Activated naive CD8-positive, alpha-beta T cell treated with anti-CD3 and anti-CD28 coated beads, Interleukin-2, amount 50 U/mL, for 24 hours (primary cell): ENCODE data around the gene TAOK1.

ENCODE experiments used
- ATAC-seq: fragments of 150-1000 bp; cut with Tn5 transposase; one replicate; pipeline ENCODE4 v1.10.0; 2021
- DNase-seq: peaks from one replicate; pipeline ENCODE4 v3.0.0; 2021
- H3K27ac Mint-ChIP-seq: one replicate; pipeline ENCODE4 v1.8.0; 2021; ENCODE audit warnings: mild to moderate bottlenecking, mixed read lengths
- H3K27me3 Mint-ChIP-seq: one replicate; pipeline ENCODE4 v1.8.0; 2021; ENCODE audit warnings: mixed read lengths
- H3K36me3 Mint-ChIP-seq: one replicate; pipeline ENCODE4 v1.8.0; 2021; ENCODE audit warnings: low read depth, mixed read lengths
- H3K4me1 Mint-ChIP-seq: one replicate; pipeline ENCODE4 v1.8.0; 2021; ENCODE audit warnings: mixed read lengths
- H3K4me3 Mint-ChIP-seq: one replicate; pipeline ENCODE4 v1.8.0; 2021; ENCODE audit warnings: mild to moderate bottlenecking, moderate library complexity, mixed read lengths
- H3K9me3 Mint-ChIP-seq: one replicate; pipeline ENCODE4 v1.8.0; 2021; ENCODE audit warnings: mixed read lengths

The TAOK1 gene

GRCh38 chr17:29394761-29395160 lies 4.6 kb downstream of the TAOK1 start:
- Mint-ChIP-seq H3K4me3 (no peak overlapping the region), H3K9me3 (no peaks in the 10 kb centered on the region), H3K36me3 (peaks cover 4% of the 10 kb centered on the region), H3K27me3 (no peaks in the 10 kb centered on the region), H3K27ac (no peak overlapping the region), H3K4me1 (peaks cover 36% of the 10 kb centered on the region)
- DNase-seq (no peak), ATAC-seq (no peak)

GRCh38 chr17:29396066-29396465 lies 5.9 kb downstream of the TAOK1 start:
- ATAC-seq = no peak
- no peak for DNase-seq
- Mint-ChIP-seq H3K4me1 (peaks cover 34% of the 10 kb centered on the region), H3K4me3 (no peak overlapping the region), H3K36me3 (peaks cover 10% of the 10 kb centered on the region), H3K27ac (no peak overlapping the region), H3K9me3 (no peaks in the 10 kb centered on the region), H3K27me3 (no peaks in the 10 kb centered on the region)

- Mint-ChIP-seq H3K27me3 (no peaks in the 10 kb centered on the region), H3K4me3 (no peak overlapping the region), H3K9me3 (no peaks in the 10 kb centered on the region), H3K36me3 (peaks cover 24% of the 10 kb centered on the region), H3K27ac (no peak overlapping the region), H3K4me1 (peaks cover 15% of the 10 kb centered on the region)
- no peak for ATAC-seq
- DNase-seq = no peak
Measured at GRCh38 chr17:29399634-29400033, 9.5 kb downstream of the TAOK1 start.

GRCh38 chr17:29400818-29401217 lies 10.7 kb downstream of the TAOK1 start:
- no peak for DNase-seq
- H3K27ac Mint-ChIP-seq = no peak overlapping the region

GRCh38 chr17:29401258-29401657 lies 11.1 kb downstream of the TAOK1 start:
- Mint-ChIP-seq H3K36me3 (peaks cover 24% of the 10 kb centered on the region), H3K9me3 (no peaks in the 10 kb centered on the region)

More at GRCh38 chr17:29400818-29401217, 10.7 kb downstream of the TAOK1 start:
- Mint-ChIP-seq H3K36me3 (peaks cover 24% of the 10 kb centered on the region), H3K4me1 (peaks cover 11% of the 10 kb centered on the region), H3K27me3 (no peaks in the 10 kb centered on the region), H3K9me3 (no peaks in the 10 kb centered on the region), H3K4me3 (no peak overlapping the region)
- ATAC-seq = no peak

GRCh38 chr17:29407856-29408255 lies 17.7 kb downstream of the TAOK1 start:
- ATAC-seq (no peak), DNase-seq (no peak)
- peaks cover 9% of the 10 kb centered on the region for H3K36me3 Mint-ChIP-seq
- H3K4me3 Mint-ChIP-seq = no peak overlapping the region
- no peaks in the 10 kb centered on the region for H3K27me3 Mint-ChIP-seq
- no peak overlapping the region for H3K27ac Mint-ChIP-seq
- H3K4me1 Mint-ChIP-seq = peaks cover 15% of the 10 kb centered on the region
- H3K9me3 Mint-ChIP-seq = no peaks in the 10 kb centered on the region

More at GRCh38 chr17:29401258-29401657, 11.1 kb downstream of the TAOK1 start:
- H3K27ac Mint-ChIP-seq = no peak overlapping the region
- peaks cover 11% of the 10 kb centered on the region for H3K4me1 Mint-ChIP-seq
- no peak for DNase-seq
- no peaks in the 10 kb centered on the region for H3K27me3 Mint-ChIP-seq
- H3K4me3 Mint-ChIP-seq = no peak overlapping the region
- ATAC-seq = no peak

GRCh38 chr17:29409963-29410362 lies 19.8 kb downstream of the TAOK1 start:
- no peak for ATAC-seq
- Mint-ChIP-seq H3K9me3 (no peaks in the 10 kb centered on the region), H3K4me1 (peaks cover 20% of the 10 kb centered on the region), H3K4me3 (no peak overlapping the region), H3K27ac (no peak overlapping the region), H3K27me3 (no peaks in the 10 kb centered on the region), H3K36me3 (peaks cover 4% of the 10 kb centered on the region)
- no peak for DNase-seq

GRCh38 chr17:29412780-29413565 lies 22.8 kb downstream of the TAOK1 start:
- Mint-ChIP-seq H3K9me3 (no peaks in the 10 kb centered on the region), H3K4me1 (peaks cover 20% of the 10 kb centered on the region), H3K27ac (peak overlapping the region; percentile 18), H3K36me3 (peaks cover 6% of the 10 kb centered on the region), H3K27me3 (no peaks in the 10 kb centered on the region), H3K4me3 (no peak overlapping the region)
- ATAC-seq (peak; percentile 86), DNase-seq (no peak)

- H3K9me3 Mint-ChIP-seq = no peaks in the 10 kb centered on the region
- no peak overlapping the region for H3K27ac Mint-ChIP-seq
- H3K27me3 Mint-ChIP-seq = no peaks in the 10 kb centered on the region
- DNase-seq (no peak), ATAC-seq (no peak)
- peaks cover 2% of the 10 kb centered on the region for H3K4me1 Mint-ChIP-seq
- no peak overlapping the region for H3K4me3 Mint-ChIP-seq
- H3K36me3 Mint-ChIP-seq = peaks cover 11% of the 10 kb centered on the region
Measured at GRCh38 chr17:29420128-29420527, 30.0 kb downstream of the TAOK1 start.

- Mint-ChIP-seq H3K27ac (no peak overlapping the region), H3K27me3 (no peaks in the 10 kb centered on the region), H3K4me1 (peaks cover 24% of the 10 kb centered on the region), H3K9me3 (no peaks in the 10 kb centered on the region), H3K36me3 (peaks cover 14% of the 10 kb centered on the region), H3K4me3 (no peak overlapping the region)
- ATAC-seq = no peak
- no peak for DNase-seq
Measured at GRCh38 chr17:29430275-29430674, 40.1 kb downstream of the TAOK1 start.

- Mint-ChIP-seq H3K9me3 (no peaks in the 10 kb centered on the region), H3K36me3 (no peaks in the 10 kb centered on the region), H3K27me3 (no peaks in the 10 kb centered on the region), H3K4me3 (no peak overlapping the region), H3K4me1 (peaks cover 12% of the 10 kb centered on the region), H3K27ac (no peak overlapping the region)
- ATAC-seq = no peak
- no peak for DNase-seq
Measured at GRCh38 chr17:29433541-29433940, 43.4 kb downstream of the TAOK1 start.

GRCh38 chr17:29434550-29434949 lies 44.4 kb downstream of the TAOK1 start:
- Mint-ChIP-seq H3K4me3 (no peak overlapping the region), H3K4me1 (peaks cover 12% of the 10 kb centered on the region), H3K9me3 (no peaks in the 10 kb centered on the region), H3K27me3 (no peaks in the 10 kb centered on the region), H3K27ac (no peak overlapping the region), H3K36me3 (no peaks in the 10 kb centered on the region)
- no peak for ATAC-seq
- DNase-seq = no peak

- ATAC-seq = no peak
- Mint-ChIP-seq H3K36me3 (peaks cover 8% of the 10 kb centered on the region), H3K27me3 (no peaks in the 10 kb centered on the region), H3K9me3 (no peaks in the 10 kb centered on the region), H3K27ac (no peak overlapping the region), H3K4me3 (no peak overlapping the region), H3K4me1 (peaks cover 37% of the 10 kb centered on the region)
- DNase-seq = no peak
Measured at GRCh38 chr17:29442451-29442850, 52.3 kb downstream of the TAOK1 start.

- no peak overlapping the region for H3K27ac Mint-ChIP-seq
- H3K36me3 Mint-ChIP-seq = peaks cover 8% of the 10 kb centered on the region
- H3K9me3 Mint-ChIP-seq = no peaks in the 10 kb centered on the region
- ATAC-seq = no peak
- no peak overlapping the region for H3K4me3 Mint-ChIP-seq
- no peak for DNase-seq
- H3K27me3 Mint-ChIP-seq = no peaks in the 10 kb centered on the region
- H3K4me1 Mint-ChIP-seq = peaks cover 41% of the 10 kb centered on the region
Measured at GRCh38 chr17:29443041-29443739, 53.0 kb downstream of the TAOK1 start.

- Mint-ChIP-seq H3K4me3 (no peak overlapping the region), H3K9me3 (no peaks in the 10 kb centered on the region), H3K27ac (no peak overlapping the region), H3K4me1 (peaks cover 46% of the 10 kb centered on the region), H3K27me3 (no peaks in the 10 kb centered on the region), H3K36me3 (peaks cover 8% of the 10 kb centered on the region)
- DNase-seq = no peak
- ATAC-seq = no peak
Measured at GRCh38 chr17:29444589-29444988, 54.4 kb downstream of the TAOK1 start.
